Measurements from ENCODE around the gene GRK5. TPM values are rescaled to one million over a fixed set of nuclear protein-coding genes. Genes with fewer than 3 reads are reported as not detected.
A peak's percentile ranks its signal among the peaks of the same experiment; 100 is the strongest.

Gene GRK5
- total RNA-seq, 1 donor from 2014 or later, result 4.3 TPM

DNA sequence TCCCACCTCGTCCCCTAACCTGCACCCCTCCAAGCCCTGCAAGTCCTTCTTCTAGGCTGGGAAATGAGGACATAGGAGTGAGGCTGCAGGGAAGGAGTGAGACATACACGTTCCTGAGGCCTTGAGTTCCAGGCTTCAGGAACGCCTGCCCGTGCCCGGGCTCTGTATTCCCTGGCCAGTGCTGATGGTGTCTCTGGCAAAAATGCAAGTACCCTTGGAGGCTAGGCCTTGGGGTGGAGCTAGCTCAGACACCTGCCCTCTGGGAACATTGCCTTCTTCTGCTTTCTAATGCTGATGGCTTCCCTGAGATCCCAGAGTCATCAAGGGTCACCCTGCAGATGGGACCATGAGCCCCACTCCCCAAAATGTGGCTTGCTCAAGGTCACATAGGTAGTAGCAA, 76.0 kb downstream of the GRK5 start:
- Histone ChIP-seq H3K4me3 (no peak overlapping the region), H3K36me3 (no peaks in the 10 kb centered on the region), H2AFZ (replicated peaks) (no peak overlapping the region), H3K9me3 (ENCODE audit: low read depth) (no peaks in the 10 kb centered on the region), H3K79me2 (ENCODE audit: low read depth) (no peaks in the 10 kb centered on the region), H4K20me1 (ENCODE audit: low read depth) (no peaks in the 10 kb centered on the region), H3K4me2 (no peak overlapping the region), H3K9ac (no peak overlapping the region), H3F3A (ENCODE audit: low read depth) (no peaks in the 10 kb centered on the region), H3K4me1 (peaks cover 12% of the 10 kb centered on the region), H3K27me3 (no peaks in the 10 kb centered on the region), H3K27ac (no peak overlapping the region)
- H3K27ac Mint-ChIP-seq, result no peak overlapping the region
- peaks cover 17% of the 10 kb centered on the region for H3K27me3 Mint-ChIP-seq (ENCODE audit: insufficient read depth, low read depth)
- TF ChIP-seq EZH2 (IDR thresholded peaks at IDR 0.05) (no peak), EZH2phosphoT487 (IDR thresholded peaks at IDR 0.05) (no peak)
- TF ChIP-seq, protein P1, sequence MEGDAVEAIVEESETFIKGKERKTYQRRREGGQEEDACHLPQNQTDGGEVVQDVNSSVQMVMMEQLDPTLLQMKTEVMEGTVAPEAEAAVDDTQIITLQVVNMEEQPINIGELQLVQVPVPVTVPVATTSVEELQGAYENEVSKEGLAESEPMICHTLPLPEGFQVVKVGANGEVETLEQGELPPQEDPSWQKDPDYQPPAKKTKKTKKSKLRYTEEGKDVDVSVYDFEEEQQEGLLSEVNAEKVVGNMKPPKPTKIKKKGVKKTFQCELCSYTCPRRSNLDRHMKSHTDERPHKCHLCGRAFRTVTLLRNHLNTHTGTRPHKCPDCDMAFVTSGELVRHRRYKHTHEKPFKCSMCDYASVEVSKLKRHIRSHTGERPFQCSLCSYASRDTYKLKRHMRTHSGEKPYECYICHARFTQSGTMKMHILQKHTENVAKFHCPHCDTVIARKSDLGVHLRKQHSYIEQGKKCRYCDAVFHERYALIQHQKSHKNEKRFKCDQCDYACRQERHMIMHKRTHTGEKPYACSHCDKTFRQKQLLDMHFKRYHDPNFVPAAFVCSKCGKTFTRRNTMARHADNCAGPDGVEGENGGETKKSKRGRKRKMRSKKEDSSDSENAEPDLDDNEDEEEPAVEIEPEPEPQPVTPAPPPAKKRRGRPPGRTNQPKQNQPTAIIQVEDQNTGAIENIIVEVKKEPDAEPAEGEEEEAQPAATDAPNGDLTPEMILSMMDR (IDR thresholded peaks at IDR 0.05), result no peak
- peaks cover 40% of the 10 kb centered on the region for H3K4me1 Mint-ChIP-seq
- no peak for DNase-seq (ENCODE audit: low spot score)
- H3K9me3 Mint-ChIP-seq, result peaks cover 3% of the 10 kb centered on the region
- no peak overlapping the region for H3K4me3 Mint-ChIP-seq
- H3K36me3 Mint-ChIP-seq, result no peaks in the 10 kb centered on the region

DNA sequence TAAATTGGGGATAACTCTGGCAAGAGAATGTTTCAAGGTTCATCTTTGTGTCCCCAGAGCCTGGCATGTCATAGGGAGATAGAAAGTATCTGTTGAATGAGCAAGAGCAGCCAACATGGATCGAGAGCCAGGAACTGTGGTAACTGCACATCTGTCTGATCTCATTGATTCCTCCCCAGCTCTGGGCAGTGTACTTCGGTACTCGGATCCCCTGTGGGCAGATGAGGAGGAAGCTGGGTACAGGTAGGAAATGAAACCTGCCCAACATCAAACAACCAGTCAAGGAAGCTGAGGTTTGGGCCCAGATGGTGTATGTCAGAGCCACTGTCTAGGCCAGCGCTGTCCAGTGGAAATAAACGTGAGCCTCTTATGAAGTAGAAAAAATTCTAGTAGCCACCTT, 76.4 kb downstream of the GRK5 start:
- H2AFZ ChIP-seq (replicated peaks), result no peak overlapping the region
- no peaks in the 10 kb centered on the region for H3K27me3 ChIP-seq
- no peaks in the 10 kb centered on the region for H3K36me3 ChIP-seq
- no peak overlapping the region for H3K4me2 ChIP-seq
- no peak overlapping the region for H3K27ac Mint-ChIP-seq
- H3K9me3 Mint-ChIP-seq, result peaks cover 3% of the 10 kb centered on the region
- no peaks in the 10 kb centered on the region for H3K36me3 Mint-ChIP-seq
- H3K79me2 ChIP-seq (ENCODE audit: low read depth), result no peaks in the 10 kb centered on the region
- H3K27ac ChIP-seq, result no peak overlapping the region
- H4K20me1 ChIP-seq (ENCODE audit: low read depth), result no peaks in the 10 kb centered on the region
- H3K9ac ChIP-seq, result no peak overlapping the region
- peaks cover 41% of the 10 kb centered on the region for H3K4me1 Mint-ChIP-seq
- TF ChIP-seq EZH2 (IDR thresholded peaks at IDR 0.05) (no peak), EZH2phosphoT487 (IDR thresholded peaks at IDR 0.05) (no peak)
- TF ChIP-seq, protein P1 (IDR thresholded peaks at IDR 0.05), result no peak
- H3K4me3 Mint-ChIP-seq, result no peak overlapping the region
- no peak overlapping the region for H3K4me3 ChIP-seq
- H3K4me1 ChIP-seq, result peaks cover 12% of the 10 kb centered on the region
- peaks cover 17% of the 10 kb centered on the region for H3K27me3 Mint-ChIP-seq (ENCODE audit: insufficient read depth, low read depth)
- no peak for DNase-seq (ENCODE audit: low spot score)
- H3K9me3 ChIP-seq (ENCODE audit: low read depth), result no peaks in the 10 kb centered on the region
- no peaks in the 10 kb centered on the region for H3F3A ChIP-seq (ENCODE audit: low read depth)

DNA sequence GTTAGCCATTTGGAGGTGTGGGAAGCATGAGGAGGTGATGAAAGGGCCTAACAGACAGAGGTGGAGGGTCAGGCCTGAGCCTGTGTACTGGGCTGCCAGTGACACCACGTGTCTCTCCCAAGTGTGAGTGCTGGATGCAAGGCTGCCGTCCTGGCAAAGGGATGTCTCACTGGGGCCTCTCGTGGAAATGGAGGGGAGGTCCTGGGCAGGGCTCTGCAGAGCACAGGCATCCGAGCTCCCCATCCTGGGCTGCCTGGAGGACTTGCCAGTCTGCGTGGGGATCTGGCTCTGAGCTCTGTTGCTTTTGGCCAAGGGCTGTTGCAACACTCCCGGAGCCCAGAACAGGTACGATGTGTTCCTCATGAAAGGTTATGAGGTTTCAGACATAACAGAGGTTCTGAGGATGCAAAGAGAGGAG, 77.3 kb downstream of the GRK5 start:
- peak overlapping the region; percentile 76 for H3K27ac Mint-ChIP-seq
- H3K9me3 Mint-ChIP-seq, result no peaks in the 10 kb centered on the region
- no peaks in the 10 kb centered on the region for H4K20me1 ChIP-seq (ENCODE audit: low read depth)
- H3K9me3 ChIP-seq (ENCODE audit: low read depth), result no peaks in the 10 kb centered on the region
- H3K36me3 Mint-ChIP-seq, result no peaks in the 10 kb centered on the region
- TF ChIP-seq EZH2 (IDR thresholded peaks at IDR 0.05) (no peak), EZH2phosphoT487 (IDR thresholded peaks at IDR 0.05) (no peak)
- TF ChIP-seq, protein P1 (IDR thresholded peaks at IDR 0.05), result no peak
- no peak overlapping the region for H3K4me3 Mint-ChIP-seq
- peaks cover 41% of the 10 kb centered on the region for H3K4me1 Mint-ChIP-seq
- H3F3A ChIP-seq (ENCODE audit: low read depth), result no peaks in the 10 kb centered on the region
- H3K36me3 ChIP-seq, result no peaks in the 10 kb centered on the region
- no peak overlapping the region for H2AFZ ChIP-seq (replicated peaks)
- H3K27me3 Mint-ChIP-seq (ENCODE audit: insufficient read depth, low read depth), result peaks cover 14% of the 10 kb centered on the region
- H3K27ac ChIP-seq, result no peak overlapping the region
- no peak for DNase-seq (ENCODE audit: low spot score)
- no peaks in the 10 kb centered on the region for H3K27me3 ChIP-seq
- no peaks in the 10 kb centered on the region for H3K79me2 ChIP-seq (ENCODE audit: low read depth)
- peaks cover 12% of the 10 kb centered on the region for H3K4me1 ChIP-seq
- no peak overlapping the region for H3K4me2 ChIP-seq
- no peak overlapping the region for H3K9ac ChIP-seq
- H3K4me3 ChIP-seq, result no peak overlapping the region
